Mammary epithelial cell (primary cell): Measurements from ENCODE around the gene ADK.

Experiments
- CTCF ChIP-seq, 2 donors: IDR thresholded peaks in 1 of 2; conservative IDR thresholded peaks in 1 of 2; 2 replicates each; pipeline ENCODE4 v1.5.1; 2011 to 2012; ENCODE audit warnings: inconsistent platforms in 2 of 2, low read length in 2 of 2, mild to moderate bottlenecking in 2 of 2, control low read depth in 1 of 2, low read depth in 1 of 2; ENCODE audit not compliant: insufficient read depth in 1 of 2; ENCODE audit errors: extremely low read depth in 1 of 2
- EZH2 ChIP-seq: IDR thresholded peaks from 2 replicates; pipeline ENCODE4 v1.6.1; 2012; ENCODE audit warnings: low read length, inconsistent platforms, borderline replicate concordance

DNA sequence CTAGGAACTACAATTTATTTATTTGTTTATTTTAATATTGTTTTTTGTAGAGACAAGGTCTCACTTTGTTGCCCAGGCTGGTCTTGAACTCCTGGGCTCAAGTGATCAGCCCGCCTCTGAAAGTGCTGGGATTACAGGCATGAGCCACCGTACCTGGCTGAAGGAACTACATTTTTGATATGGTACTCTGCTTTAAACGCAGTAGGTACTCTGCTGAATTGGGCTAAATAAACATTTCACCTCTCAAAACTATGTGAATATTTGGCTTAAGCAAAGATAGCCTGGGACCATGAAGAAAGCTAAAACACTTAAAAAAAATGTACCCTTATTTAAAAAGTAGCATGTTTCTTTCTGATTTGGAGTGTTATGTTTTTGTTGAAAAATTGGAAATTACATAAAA lies 138.2 kb downstream of the ADK start:
- TF ChIP-seq EZH2: no peak
- no peak for TF ChIP-seq CTCF (conservative IDR thresholded peaks at IDR 0.05 in 1 of 2, IDR thresholded peaks at IDR 0.05 in 1 of 2; ENCODE audit: extremely low read depth in 1 of 2, insufficient read depth in 1 of 2, low read depth in 1 of 2, low read length in 2 of 2)
